HEK293T (cell line): Measurements from ENCODE around the gene RASSF8.

ENCODE experiments used
- ARNT ChIP-seq: fragments of 450-650 bp; IDR thresholded peaks from 2 replicates; pipeline ENCODE4 v1.6.1; 2017; ENCODE audit warnings: mild to moderate bottlenecking
- CTBP1 ChIP-seq: fragments of 450-650 bp; IDR thresholded peaks from 2 replicates; pipeline ENCODE4 v1.6.1; 2016; ENCODE audit warnings: borderline replicate concordance
- FOXA1 ChIP-seq: fragments of 450-650 bp; IDR thresholded peaks from 2 replicates; pipeline ENCODE4 v1.6.1; 2016; ENCODE audit warnings: mild to moderate bottlenecking
- FOXM1 ChIP-seq: fragments of 450-650 bp; IDR thresholded peaks from 2 replicates; pipeline ENCODE4 v1.6.1; 2017; ENCODE audit warnings: mild to moderate bottlenecking, borderline replicate concordance
- HDGF ChIP-seq: fragments of 450-650 bp; IDR thresholded peaks from 2 replicates; pipeline ENCODE4 v1.6.1; 2017; ENCODE audit warnings: antibody characterized with exemption, borderline replicate concordance
- L3MBTL2 ChIP-seq: fragments of 450-650 bp; conservative IDR thresholded peaks from 2 replicates; pipeline ENCODE4 v1.6.1; 2016; ENCODE audit warnings: mild to moderate bottlenecking
- NFRKB ChIP-seq: fragments of 450-650 bp; IDR thresholded peaks from 2 replicates; pipeline ENCODE4 v1.6.1; 2016; ENCODE audit warnings: mild to moderate bottlenecking, moderate library complexity
- ZNF384 ChIP-seq: fragments of 450-650 bp; IDR thresholded peaks from 2 replicates; pipeline ENCODE4 v1.6.1; 2016

- TF ChIP-seq ZNF384 = no peak
- TF ChIP-seq HDGF = no peak
- TF ChIP-seq NFRKB = no peak
- TF ChIP-seq L3MBTL2 = no peak
- TF ChIP-seq FOXM1 = no peak
- TF ChIP-seq CTBP1 = no peak
- no peak for TF ChIP-seq ARNT
- TF ChIP-seq FOXA1 = no peak
Observed at GRCh38 chr12:26086936-26087335, 128.5 kb downstream of the RASSF8 start.
